ENCODE measurements around the gene ZMIZ1. TPM values are rescaled to one million over a fixed set of nuclear protein-coding genes. Genes with fewer than 3 reads are reported as not detected.
A peak's percentile ranks its signal among the peaks of the same experiment; 100 is the strongest.

The ZMIZ1 gene
- polyA plus RNA-seq, 1 donor from 2014 or later = 26.8 TPM

DNA sequence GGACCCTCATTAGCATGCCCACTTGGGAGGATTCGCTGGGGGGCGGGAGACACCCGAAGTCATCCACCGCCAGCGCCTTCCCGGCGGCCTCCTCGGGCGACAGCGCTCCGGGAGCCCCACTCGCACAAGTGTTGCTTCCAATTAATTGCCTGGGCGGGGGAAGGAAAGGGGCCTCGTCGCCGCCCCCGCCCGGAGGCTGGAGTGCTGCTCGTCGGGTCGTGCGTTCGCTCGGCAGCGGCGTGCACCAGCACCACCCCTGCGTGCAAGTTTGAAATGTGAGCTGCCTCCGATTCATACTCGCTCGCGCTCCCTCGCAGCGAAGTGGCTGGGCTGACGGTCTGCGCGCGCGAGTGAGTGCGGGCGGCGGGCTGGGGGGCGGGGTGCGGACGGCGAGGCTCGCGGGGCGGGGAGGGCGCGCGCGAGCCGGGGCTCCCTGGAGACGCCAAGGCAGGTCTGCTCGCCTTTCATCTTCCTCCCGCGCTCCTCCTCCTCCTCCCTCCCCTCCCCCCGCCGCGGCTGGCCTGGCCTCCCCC is 173.9 kb downstream of the ZMIZ1 start:
- TF ChIP-seq, protein P1, sequence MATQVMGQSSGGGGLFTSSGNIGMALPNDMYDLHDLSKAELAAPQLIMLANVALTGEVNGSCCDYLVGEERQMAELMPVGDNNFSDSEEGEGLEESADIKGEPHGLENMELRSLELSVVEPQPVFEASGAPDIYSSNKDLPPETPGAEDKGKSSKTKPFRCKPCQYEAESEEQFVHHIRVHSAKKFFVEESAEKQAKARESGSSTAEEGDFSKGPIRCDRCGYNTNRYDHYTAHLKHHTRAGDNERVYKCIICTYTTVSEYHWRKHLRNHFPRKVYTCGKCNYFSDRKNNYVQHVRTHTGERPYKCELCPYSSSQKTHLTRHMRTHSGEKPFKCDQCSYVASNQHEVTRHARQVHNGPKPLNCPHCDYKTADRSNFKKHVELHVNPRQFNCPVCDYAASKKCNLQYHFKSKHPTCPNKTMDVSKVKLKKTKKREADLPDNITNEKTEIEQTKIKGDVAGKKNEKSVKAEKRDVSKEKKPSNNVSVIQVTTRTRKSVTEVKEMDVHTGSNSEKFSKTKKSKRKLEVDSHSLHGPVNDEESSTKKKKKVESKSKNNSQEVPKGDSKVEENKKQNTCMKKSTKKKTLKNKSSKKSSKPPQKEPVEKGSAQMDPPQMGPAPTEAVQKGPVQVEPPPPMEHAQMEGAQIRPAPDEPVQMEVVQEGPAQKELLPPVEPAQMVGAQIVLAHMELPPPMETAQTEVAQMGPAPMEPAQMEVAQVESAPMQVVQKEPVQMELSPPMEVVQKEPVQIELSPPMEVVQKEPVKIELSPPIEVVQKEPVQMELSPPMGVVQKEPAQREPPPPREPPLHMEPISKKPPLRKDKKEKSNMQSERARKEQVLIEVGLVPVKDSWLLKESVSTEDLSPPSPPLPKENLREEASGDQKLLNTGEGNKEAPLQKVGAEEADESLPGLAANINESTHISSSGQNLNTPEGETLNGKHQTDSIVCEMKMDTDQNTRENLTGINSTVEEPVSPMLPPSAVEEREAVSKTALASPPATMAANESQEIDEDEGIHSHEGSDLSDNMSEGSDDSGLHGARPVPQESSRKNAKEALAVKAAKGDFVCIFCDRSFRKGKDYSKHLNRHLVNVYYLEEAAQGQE (IDR thresholded peaks at IDR 0.05; ENCODE audit: borderline replicate concordance) = peak; percentile 12
- TF ChIP-seq MXI1 (conservative IDR thresholded peaks at IDR 0.05; ENCODE audit: poor library complexity, severe bottlenecking) (peak; percentile 72), RAD21 (conservative IDR thresholded peaks at IDR 0.05) (peak; percentile 44), EP300 (conservative IDR thresholded peaks at IDR 0.05; ENCODE audit: poor library complexity, severe bottlenecking) (no peak), SMC3 (conservative IDR thresholded peaks at IDR 0.05; ENCODE audit: poor library complexity) (no peak), POLR2AphosphoS5 (IDR thresholded peaks at IDR 0.05) (peak; percentile 90), EZH2 (IDR thresholded peaks at IDR 0.05; ENCODE audit: borderline replicate concordance, insufficient read depth, low read length, poor library complexity, severe bottlenecking) (no peak)
- Histone ChIP-seq H3K9ac (ENCODE audit: low read length) (peak overlapping the region; percentile 82), H3K4me3 (ENCODE audit: low read length) (peak overlapping the region; percentile 78), H3K79me2 (replicated peaks; ENCODE audit: insufficient read depth, low read length) (peaks cover 49% of the 10 kb centered on the region), H3K4me2 (ENCODE audit: low read length) (peak overlapping the region; percentile 65), H3K27ac (ENCODE audit: low read length) (peak overlapping the region; percentile 87), H3K36me3 (ENCODE audit: insufficient read depth, low read length) (no peaks in the 10 kb centered on the region), H3F3A (ENCODE audit: insufficient read depth, low read length, poor library complexity, severe bottlenecking) (peaks cover 4% of the 10 kb centered on the region), H3K27me3 (ENCODE audit: insufficient read depth, low read depth, low read length) (no peaks in the 10 kb centered on the region), H3K9me2 (ENCODE audit: insufficient read depth, low read length) (no peaks in the 10 kb centered on the region), H2AFZ (ENCODE audit: low read depth, low read length) (no peak overlapping the region), H4K20me1 (ENCODE audit: insufficient read depth) (peaks cover 28% of the 10 kb centered on the region), H3K9me3 (ENCODE audit: low read length) (no peaks in the 10 kb centered on the region)

DNA sequence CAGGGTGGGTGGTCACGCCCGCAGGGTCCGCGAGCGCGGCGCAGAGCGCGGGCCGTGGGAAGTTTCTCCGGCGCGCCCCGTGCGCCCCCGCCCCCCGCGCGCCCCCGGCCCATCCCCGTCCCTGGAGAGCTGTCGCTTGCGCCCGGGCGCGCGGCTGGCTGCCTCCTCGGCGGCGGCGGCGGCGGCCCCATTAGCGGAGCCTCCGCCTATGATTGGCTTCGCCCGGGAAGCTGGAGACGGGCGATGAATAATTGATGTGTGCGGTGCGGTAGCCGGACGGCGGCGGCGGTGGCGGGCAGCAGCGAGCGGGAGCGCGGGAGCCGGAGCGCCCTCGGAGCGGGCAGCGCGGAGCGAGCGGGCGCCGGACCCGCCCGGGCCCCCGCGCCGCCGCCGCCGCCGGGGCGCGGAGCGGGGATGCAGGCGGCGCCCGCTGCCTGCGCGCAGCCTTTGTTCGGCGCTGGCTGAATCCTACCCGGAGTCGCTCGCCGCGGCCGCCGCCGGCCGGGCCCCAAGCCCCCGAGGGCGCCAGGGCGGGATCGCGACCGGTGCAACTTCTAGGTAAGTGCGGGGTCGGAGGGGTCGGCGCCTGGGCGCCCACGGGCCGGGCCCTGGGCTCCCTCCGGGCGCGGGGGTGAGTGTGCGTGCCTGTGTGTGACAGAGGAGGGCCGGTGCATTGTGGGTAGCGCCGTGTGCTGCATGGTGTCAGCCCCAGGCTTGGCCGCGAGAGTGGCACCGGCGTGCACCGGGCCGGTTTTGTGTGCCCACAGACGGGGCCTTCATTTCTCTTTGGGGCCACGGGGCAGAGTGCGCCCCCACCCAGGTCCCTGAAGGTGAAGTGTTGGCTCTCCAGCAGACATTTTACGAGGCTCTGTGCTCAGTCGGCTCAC is 174.7 kb downstream of the ZMIZ1 start:
- H3F3A ChIP-seq (ENCODE audit: insufficient read depth, low read length, poor library complexity, severe bottlenecking) = peaks cover 4% of the 10 kb centered on the region
- H3K9me3 ChIP-seq (ENCODE audit: low read length) = no peaks in the 10 kb centered on the region
- no peaks in the 10 kb centered on the region for H3K36me3 ChIP-seq (ENCODE audit: insufficient read depth, low read length)
- H3K4me3 ChIP-seq (ENCODE audit: low read length) = peak overlapping the region; percentile 78
- H3K27ac ChIP-seq (ENCODE audit: low read length) = peak overlapping the region; percentile 90
- peak; percentile 60 for TF ChIP-seq POLR2AphosphoS5 (IDR thresholded peaks at IDR 0.05)
- peak; percentile 57 for TF ChIP-seq MXI1 (conservative IDR thresholded peaks at IDR 0.05; ENCODE audit: poor library complexity, severe bottlenecking)
- TF ChIP-seq, protein P1 (IDR thresholded peaks at IDR 0.05; ENCODE audit: borderline replicate concordance) = peak; percentile 64
- no peak for TF ChIP-seq EZH2 (IDR thresholded peaks at IDR 0.05; ENCODE audit: borderline replicate concordance, insufficient read depth, low read length, poor library complexity, severe bottlenecking)
- TF ChIP-seq EP300 (conservative IDR thresholded peaks at IDR 0.05; ENCODE audit: poor library complexity, severe bottlenecking) = no peak
- TF ChIP-seq SMC3 (conservative IDR thresholded peaks at IDR 0.05; ENCODE audit: poor library complexity) = no peak
- peak; percentile 39 for TF ChIP-seq TAF1 (IDR thresholded peaks at IDR 0.05; ENCODE audit: low read depth)
- peak; percentile 31 for TF ChIP-seq RAD21 (conservative IDR thresholded peaks at IDR 0.05)
- TF ChIP-seq, protein P2, sequence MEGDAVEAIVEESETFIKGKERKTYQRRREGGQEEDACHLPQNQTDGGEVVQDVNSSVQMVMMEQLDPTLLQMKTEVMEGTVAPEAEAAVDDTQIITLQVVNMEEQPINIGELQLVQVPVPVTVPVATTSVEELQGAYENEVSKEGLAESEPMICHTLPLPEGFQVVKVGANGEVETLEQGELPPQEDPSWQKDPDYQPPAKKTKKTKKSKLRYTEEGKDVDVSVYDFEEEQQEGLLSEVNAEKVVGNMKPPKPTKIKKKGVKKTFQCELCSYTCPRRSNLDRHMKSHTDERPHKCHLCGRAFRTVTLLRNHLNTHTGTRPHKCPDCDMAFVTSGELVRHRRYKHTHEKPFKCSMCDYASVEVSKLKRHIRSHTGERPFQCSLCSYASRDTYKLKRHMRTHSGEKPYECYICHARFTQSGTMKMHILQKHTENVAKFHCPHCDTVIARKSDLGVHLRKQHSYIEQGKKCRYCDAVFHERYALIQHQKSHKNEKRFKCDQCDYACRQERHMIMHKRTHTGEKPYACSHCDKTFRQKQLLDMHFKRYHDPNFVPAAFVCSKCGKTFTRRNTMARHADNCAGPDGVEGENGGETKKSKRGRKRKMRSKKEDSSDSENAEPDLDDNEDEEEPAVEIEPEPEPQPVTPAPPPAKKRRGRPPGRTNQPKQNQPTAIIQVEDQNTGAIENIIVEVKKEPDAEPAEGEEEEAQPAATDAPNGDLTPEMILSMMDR (IDR thresholded peaks at IDR 0.05; ENCODE audit: poor library complexity, severe bottlenecking) = no peak
- peak overlapping the region; percentile 94 for H3K4me2 ChIP-seq (ENCODE audit: low read length)
- no peaks in the 10 kb centered on the region for H3K9me2 ChIP-seq (ENCODE audit: insufficient read depth, low read length)
- H3K79me2 ChIP-seq (replicated peaks; ENCODE audit: insufficient read depth, low read length) = peaks cover 56% of the 10 kb centered on the region
- peaks cover 35% of the 10 kb centered on the region for H4K20me1 ChIP-seq (ENCODE audit: insufficient read depth)
- no peaks in the 10 kb centered on the region for H3K27me3 ChIP-seq (ENCODE audit: insufficient read depth, low read depth, low read length)
- H3K9ac ChIP-seq (ENCODE audit: low read length) = peak overlapping the region; percentile 82
- no peak overlapping the region for H2AFZ ChIP-seq (ENCODE audit: low read depth, low read length)
